Prostate gland (tissue), 2 donors: Measurements from ENCODE around the gene AARSD1.

Source experiments
- POLR2A ChIP-seq: fragments of 450-650 bp; IDR thresholded peaks from one replicate; pipeline ENCODE4 v1.6.1; 2016; ENCODE audit warnings: antibody characterized with exemption, mild to moderate bottlenecking
- TF ChIP-seq, protein P1 (sequence below), 4 experiments: fragments of 200-600 bp in 2 of 4; fragments of 450-650 bp in 2 of 4; sonication (generic) in 2 of 4; IDR thresholded peaks; 1 replicate in 3 of 4; 2 replicates in 1 of 4; pipeline ENCODE4 v1.5.1; 2016 to 2019; ENCODE audit warnings: antibody characterized with exemption in 4 of 4, mild to moderate bottlenecking in 2 of 4, moderate library complexity in 2 of 4

GRCh38 chr17:42908872-42909700, 55.2 kb downstream of the AARSD1 start:
- TF ChIP-seq POLR2A: no peak
- TF ChIP-seq, protein P1, sequence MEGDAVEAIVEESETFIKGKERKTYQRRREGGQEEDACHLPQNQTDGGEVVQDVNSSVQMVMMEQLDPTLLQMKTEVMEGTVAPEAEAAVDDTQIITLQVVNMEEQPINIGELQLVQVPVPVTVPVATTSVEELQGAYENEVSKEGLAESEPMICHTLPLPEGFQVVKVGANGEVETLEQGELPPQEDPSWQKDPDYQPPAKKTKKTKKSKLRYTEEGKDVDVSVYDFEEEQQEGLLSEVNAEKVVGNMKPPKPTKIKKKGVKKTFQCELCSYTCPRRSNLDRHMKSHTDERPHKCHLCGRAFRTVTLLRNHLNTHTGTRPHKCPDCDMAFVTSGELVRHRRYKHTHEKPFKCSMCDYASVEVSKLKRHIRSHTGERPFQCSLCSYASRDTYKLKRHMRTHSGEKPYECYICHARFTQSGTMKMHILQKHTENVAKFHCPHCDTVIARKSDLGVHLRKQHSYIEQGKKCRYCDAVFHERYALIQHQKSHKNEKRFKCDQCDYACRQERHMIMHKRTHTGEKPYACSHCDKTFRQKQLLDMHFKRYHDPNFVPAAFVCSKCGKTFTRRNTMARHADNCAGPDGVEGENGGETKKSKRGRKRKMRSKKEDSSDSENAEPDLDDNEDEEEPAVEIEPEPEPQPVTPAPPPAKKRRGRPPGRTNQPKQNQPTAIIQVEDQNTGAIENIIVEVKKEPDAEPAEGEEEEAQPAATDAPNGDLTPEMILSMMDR (IDR thresholded peaks at IDR 0.05): no peak
